HG03196 (cell line): ENCODE results near the gene ADCY5.

Experiments
- ATAC-seq: cut with Tn5 transposase; IDR thresholded peaks from one replicate; pipeline ENCODE4 v1.9.1; 2021; ENCODE audit not compliant: unreplicated experiment

The ADCY5 gene

GRCh38 chr3:123431007-123431657 is 17.8 kb downstream of the ADCY5 start:
- ATAC-seq, result no peak

- no peak for ATAC-seq
Observed at GRCh38 chr3:123430266-123430665, 18.6 kb downstream of the ADCY5 start.

- ATAC-seq, result no peak
Observed at GRCh38 chr3:123429362-123430125, 19.3 kb downstream of the ADCY5 start.

- no peak for ATAC-seq
Observed at GRCh38 chr3:123424999-123425712, 23.7 kb downstream of the ADCY5 start.

- no peak for ATAC-seq
Observed at GRCh38 chr3:123424321-123424998, 24.4 kb downstream of the ADCY5 start.

GRCh38 chr3:123423806-123424205 is 25.1 kb downstream of the ADCY5 start:
- no peak for ATAC-seq

- no peak for ATAC-seq
Observed at GRCh38 chr3:123423031-123423430, 25.9 kb downstream of the ADCY5 start.

GRCh38 chr3:123422457-123422856 is 26.4 kb downstream of the ADCY5 start:
- no peak for ATAC-seq

- ATAC-seq, result no peak
Observed at GRCh38 chr3:123421353-123422174, 27.3 kb downstream of the ADCY5 start.

GRCh38 chr3:123420416-123420968 is 28.4 kb downstream of the ADCY5 start:
- no peak for ATAC-seq

- ATAC-seq, result no peak
Observed at GRCh38 chr3:123419850-123420297, 29.0 kb downstream of the ADCY5 start.

GRCh38 chr3:123419181-123419849 is 29.6 kb downstream of the ADCY5 start:
- ATAC-seq, result no peak

GRCh38 chr3:123416647-123417046 is 32.2 kb downstream of the ADCY5 start:
- no peak for ATAC-seq

GRCh38 chr3:123416173-123416572 is 32.7 kb downstream of the ADCY5 start:
- ATAC-seq, result no peak

- no peak for ATAC-seq
Observed at GRCh38 chr3:123414973-123415775, 33.7 kb downstream of the ADCY5 start.

GRCh38 chr3:123412811-123413604 is 35.9 kb downstream of the ADCY5 start:
- ATAC-seq, result no peak

GRCh38 chr3:123412076-123412475 is 36.8 kb downstream of the ADCY5 start:
- no peak for ATAC-seq
